ENCODE measurements around the gene PRDM16.

PRDM16 gene

DNA sequence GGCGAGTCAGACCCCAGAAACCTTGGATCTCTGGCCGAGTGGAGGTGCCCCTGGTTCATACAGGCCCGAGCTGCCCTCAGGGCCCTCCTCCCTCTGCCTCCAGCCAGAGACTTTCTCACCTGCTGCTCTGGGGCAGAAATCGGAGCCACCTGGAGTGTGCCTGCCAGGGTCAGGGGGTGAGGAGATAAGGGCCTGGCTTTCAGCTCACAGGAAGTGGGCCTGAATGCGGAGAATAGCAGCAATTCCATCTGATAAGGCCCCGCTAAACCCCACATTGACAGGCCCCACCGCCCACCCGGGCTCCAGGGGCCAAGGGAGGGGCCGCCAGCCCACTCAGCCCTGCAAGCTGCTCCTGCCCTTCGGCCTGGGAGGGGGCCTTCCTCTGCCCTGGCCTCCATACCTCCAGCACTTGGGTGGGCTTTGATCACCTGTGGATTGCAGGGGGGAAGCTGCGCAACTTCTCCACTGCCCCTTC, 261.8 kb downstream of the PRDM16 start:
- DNase-seq, result no peak

DNA sequence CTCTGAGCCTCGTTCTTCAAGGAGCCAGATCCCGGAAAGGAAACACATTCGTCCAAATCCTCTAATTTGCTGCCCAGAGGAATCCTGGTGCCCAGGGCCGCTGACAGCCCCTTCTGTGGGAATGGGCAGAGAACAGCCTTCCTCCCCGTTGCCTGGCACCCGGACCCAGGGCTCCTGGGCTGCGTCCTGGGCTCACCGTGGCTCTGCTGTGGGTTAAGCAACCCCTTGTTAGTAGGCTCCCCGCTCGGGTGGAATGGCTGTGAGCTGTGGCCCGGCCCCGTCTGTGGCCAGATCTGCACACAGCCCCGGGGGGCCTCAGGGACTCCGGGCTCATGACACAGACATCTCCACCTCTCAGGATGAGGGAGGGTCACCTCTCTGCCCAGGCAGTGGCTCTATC, 262.6 kb downstream of the PRDM16 start:
- DNase-seq, result no peak

DNA sequence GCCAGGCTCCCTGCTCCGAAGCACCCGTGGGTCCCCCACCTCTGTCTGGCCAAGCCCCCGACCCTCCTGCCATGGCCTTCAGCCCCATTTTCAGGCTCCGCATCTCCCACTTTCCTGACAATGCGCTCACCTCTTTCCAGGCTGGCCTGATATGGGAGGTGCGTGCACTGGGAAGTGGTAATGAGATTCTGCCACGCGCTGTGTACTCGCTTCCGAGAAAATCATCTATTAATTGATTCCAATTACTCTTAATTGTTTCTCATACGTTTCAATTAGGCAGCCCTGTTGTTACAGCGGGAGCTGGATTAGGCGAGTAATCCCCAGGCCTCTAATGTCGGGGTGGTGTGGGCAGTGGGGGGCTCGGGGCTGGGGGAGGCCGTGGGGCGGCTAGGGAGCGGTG, 263.0 kb downstream of the PRDM16 start:
- DNase-seq, result no peak

DNA sequence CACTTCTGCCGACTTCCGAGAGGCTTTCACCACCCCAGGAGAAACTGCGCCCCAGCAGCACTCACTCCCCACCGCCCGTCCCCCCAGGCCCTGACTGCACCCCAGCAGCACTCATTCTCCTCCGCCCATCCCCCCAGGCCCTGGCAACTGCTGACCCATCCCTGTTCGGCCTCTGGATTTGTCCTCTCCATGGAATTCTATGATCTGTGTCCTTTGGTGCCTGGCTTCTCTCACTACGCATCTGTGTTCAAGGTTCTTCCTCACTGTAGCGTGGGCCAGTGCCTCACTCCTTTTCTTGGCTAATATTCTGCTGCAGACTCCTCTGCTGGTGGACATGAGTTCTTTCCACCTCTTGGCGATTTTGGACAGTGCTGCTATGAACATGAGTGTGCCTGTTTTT, 263.7 kb downstream of the PRDM16 start:
- no peak for DNase-seq

DNA sequence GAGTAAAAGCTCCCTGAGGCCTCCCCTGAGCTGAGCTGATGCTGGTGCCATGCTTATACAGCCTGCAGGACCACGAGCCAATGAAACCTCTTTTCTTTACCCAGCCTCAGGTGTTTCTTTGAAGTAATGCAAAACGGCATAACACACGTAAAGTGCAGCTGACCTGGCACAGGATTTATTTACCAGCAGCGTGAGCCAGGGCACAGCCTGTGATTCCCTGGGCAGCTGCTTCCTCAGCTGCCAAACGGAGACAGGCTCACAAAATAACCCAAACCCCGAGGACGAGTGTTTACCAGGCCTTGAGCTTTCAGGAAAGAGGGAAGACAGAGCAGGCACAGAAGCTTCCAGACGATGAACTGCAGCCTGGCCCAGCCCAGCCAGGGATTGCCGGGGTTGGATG, 264.9 kb downstream of the PRDM16 start:
- no peak for DNase-seq

DNA sequence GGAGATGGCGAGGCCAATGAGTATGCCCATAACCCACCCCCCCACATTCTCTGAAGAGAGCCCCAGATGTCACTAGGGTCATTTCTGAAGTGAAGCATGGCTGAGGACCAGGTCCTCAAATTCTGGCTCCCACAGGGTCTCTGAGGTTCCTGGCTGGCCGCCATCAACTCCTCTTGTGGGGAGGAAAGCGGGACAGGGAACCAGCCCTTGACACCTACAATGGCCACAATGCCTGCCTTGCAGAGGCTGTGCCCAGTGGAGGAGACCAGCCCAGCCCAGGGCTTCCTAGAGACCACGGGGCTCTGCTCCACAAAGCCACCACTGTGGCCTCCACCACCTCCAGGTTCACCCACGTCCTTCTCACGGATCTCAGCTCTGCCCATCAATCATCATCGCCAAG, 265.4 kb downstream of the PRDM16 start:
- DNase-seq, result no peak

DNA sequence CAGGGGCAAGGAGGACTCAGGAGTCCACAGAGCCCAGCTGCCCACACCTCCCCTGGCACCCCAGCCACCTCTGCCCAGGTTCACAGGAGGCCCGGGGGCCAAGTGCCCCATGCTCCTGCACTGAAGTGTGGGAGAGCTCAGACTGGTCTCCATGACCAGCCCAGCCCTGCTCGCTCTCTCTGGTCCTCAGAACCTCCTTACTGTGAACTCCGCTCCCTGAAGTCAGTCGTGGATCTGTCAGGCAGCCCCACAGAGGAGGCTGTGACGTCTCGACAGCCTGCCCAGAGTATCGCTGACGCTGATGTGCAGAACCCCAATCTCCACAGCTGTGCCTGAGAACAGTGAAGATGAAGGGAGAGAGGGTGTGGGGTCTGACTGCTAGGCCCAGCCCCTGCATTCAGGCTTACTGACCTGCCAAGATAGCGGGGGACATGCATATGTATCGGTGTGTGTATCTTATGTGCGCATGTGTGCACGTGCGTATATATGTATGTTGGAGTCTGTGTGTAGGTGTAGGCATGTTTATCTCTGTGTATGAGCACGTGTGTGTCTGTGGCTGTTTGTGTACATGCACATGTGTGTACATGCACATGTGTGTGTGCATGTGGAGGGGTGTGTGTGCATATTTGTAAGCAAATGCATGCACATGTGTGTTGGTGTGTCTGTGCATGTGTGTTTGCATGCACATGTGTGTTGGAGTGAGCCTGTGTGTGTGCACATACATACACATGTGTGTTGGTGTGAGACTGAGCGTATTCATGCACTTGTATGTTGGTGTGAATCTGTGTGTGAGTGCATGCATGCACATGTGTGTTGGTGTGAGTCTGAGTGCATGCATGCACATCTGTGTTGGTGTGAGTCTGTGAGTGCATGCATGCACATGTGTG, 267.0 kb downstream of the PRDM16 start:
- DNase-seq, result no peak

DNA sequence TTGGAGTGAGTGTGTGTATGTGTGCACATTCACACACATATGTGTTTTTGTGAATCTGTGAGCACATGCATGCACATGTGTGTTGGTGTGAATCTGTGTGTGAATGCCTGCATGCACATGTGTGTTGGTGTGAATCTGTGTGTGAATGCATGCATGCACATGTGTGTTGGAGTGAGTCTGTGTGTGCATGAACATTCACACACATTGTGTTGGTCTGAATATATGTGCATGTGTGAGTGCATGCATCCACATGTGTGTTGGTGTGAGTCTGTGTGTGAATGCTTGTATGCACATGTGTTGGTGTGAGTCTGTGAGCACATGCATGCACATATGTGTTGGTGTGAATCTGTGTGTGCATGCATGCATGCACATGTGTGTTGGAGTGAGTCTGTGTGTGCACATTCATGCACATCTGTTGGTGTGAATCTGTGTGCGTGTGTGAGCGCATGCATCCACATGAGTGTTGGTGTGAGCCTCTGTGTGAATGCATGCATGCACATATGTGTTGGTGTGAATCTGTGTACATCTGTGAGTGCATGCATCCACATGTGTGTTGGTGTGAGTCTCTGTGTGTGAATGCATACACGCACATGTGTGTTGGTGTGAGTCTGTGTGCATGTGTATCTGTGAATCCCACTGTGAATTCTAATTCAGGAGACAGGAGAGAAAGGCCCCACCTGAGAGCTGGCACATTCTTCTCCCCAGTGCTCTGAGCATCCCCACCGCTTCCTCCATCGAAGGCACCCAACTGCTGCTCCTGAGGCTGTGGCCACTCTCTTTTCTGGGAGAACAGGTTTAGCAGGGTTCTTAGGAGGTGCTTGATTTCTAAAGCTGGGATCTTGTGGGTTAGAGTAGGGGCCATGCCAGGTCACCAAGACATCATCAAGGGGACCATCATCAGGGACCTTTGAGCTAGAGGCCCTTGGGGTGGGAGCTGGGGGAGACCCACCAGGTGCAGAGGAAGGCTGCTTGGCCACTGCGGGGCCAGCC, 267.9 kb downstream of the PRDM16 start:
- no peak for DNase-seq

DNA sequence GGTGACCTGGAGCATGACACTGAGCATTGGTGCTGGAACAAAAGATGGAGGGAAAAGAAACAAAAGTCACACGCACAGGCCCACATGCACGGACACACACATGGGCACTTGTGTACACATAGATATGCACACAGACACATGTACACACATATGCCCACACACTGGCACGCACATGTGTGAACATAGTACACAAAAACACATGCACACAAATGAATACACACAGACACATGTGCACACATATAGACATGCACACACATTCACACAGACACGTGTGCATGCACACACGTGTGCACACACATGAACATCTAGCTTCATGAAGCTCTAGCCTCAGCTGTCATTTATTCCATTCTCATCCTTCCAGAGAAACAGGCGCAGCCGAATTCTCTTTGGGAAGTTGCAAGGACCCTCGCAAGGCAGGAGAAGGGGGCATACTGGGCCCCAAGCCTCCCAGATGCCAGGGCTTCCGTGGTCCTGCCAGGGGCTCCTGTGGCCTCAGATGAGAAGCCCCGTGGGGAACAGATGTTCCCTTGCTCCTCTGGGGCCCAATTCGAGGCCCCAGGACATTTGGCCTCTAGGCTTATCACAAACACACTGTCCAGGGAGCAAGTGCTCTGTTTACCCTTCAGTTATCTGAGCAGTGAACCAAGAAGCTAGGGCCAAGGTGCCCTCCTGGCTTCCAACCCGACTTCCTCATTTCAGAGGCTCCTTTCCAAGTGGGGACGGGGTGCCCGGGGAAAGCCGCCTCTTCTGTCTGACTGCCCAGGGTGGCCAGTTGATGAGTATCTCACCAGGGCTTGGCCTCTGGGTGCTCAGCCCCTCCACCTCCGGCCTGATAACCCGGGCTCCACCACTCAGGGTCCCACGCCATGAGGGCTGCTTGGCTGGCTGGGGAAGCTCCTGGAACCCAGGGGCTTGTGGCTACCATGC, 269.1 kb downstream of the PRDM16 start:
- DNase-seq, result no peak

DNA sequence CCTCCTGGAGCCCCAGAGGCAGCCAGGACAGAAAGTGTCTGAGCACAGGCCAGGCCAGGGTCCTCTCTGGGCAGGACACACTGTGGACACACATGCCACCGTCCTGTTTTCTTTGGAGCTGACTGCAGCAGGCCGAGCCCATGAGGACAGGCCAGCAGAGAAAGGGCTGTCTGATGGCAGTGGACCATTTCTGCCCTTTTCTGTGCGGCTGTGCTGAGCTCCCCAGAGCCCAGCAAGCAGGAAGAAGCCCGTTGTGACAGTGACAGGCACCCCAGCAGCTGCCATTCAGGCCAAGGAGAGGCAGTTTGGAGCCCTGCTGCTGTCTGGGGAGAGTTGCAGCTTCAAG, 269.7 kb downstream of the PRDM16 start:
- DNase-seq, result no peak

DNA sequence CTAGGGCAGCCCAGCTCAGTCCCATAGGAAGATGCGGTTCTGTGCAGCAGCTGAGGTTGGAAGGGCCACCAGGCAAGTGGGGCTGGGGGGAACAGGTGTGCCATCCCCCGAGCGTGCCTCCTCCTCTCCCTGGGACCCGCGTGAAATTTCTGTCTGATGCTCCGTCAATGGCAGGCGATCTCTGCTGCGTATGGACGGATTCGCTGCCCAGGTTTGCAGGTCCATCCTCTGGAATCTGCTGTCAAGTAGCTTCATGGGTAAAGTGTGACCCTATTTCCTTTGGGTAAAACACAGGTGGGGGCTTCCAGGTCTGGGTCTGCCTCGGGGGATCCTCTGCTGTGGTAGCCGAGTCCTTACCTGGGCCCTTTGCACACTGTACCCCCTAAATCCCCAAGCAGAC, 270.9 kb downstream of the PRDM16 start:
- no peak for DNase-seq

DNA sequence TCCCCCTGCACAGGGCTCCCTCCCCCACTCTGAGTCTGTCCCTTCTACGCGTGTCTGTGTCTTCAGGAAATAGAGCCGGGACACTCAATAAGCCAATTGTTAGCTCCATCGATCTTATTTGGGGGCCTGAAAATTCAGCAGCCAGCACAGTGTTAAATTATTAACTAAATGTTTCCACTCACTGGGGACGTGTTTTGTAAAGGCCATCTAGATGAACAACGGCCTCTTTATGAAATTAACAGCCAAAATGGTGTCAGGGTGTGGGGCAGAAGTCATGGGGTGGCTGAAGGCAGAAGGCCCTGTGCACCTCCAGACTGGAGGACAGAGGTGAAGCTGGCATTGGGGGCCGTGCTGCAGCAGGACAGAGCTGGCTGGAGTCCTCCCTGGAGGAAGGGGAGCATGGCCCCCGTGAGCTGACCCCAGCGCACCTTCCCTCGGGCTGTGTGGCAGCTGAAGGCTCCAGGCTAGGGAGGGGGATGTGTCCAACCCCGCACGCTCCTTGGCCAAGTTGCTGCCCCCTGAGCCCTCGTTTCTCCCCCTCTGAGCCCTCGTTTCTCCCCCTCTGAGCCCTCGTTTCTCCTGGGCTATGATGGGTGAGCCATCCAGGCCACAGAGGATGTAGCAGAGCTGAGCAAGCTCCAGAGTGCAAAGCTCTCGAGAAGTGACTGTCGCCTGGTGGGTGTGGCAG, 271.7 kb downstream of the PRDM16 start:
- no peak for DNase-seq

DNA sequence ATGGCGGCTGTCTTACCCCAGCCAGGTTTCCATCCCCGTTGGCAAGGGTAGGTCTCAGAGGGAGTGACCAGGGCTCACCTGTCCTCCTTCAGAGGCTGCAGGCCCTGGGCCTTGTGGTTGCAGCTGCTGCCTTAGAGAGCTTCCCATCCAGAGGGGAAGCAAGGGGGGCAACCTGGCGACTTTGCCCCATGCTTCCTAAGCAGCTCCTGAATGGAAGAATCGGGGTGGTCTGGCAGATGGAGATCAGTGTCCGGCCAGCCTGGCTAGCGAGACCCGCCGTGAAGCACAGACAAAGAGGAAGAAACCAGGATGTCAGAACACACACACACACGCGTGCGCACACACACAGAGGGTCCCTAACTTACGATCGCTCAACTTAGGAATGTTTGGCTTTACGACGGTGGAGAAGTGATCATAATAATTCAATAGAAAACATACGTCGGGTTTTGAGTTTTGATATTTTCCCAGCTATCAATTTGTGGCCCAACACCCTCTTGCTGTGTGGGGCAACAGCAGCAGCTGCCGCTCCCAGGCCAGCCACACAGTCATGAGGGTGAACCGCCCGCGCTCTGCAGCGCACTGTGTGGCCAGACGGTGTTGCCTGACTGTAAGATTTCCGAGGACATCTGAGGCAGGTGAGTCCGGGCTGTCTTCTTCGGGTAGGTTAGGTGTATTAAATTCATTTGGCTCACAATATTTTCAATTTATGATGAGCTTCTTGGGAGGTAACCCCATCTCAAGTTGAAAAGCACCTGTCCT, 272.4 kb downstream of the PRDM16 start:
- DNase-seq, result no peak

DNA sequence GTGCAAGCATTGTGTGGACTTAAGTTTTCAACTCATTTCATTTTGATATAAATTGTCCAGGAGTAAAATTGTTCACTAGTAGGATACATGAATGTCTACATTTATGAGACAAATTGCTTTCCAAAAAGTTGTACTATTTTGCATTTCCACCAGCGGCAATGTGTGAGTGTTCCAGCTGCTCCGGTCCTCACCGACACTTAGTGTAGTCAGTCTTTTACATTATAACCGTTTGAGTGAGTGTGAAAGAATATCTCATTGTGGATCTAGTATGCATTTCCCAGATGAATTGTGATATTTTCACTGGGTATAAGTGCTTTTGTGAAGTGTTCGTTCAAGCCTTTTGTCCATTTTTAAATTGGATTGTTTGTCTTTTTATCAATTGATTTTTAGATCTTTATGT, 274.0 kb downstream of the PRDM16 start:
- no peak for DNase-seq

DNA sequence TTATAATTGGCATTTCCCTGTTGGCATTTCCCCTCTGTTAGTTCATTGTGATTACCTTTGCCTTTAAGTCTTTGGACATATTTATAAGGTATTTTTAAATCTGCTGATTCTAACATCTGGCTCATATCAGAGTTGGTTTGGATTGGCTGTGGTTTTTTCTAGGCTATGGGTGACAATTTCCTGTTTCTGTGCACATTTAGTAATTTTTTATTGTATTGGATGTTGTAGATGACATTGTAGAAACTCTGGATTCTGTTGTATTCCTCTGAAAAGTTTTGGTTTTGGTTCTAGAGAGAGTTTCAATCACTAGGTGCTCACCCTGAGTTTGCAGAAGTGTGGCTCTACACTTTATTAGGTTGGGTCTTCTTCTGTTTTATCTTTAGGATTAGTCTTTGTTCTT, 275.4 kb downstream of the PRDM16 start:
- no peak for DNase-seq

DNA sequence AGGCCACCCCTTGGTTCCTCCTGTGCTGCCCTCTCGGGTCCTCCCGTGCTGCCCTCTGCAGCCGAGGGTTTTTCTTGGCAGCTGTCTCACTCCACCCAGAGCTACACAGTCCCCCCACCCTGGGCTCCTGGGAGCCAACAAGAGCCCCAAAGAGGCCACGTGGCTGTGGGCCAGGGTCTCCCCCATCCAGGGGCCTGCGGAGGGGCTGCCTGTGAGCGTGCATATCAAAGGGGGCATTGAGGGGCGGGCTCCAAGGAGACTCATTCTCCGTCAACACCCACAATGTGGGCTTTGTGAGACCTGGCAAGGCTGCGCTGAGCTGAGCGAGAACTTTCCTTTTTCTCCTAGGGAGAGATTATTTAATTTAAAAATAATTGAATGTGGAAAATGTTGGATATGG, 276.8 kb downstream of the PRDM16 start:
- no peak for DNase-seq

DNA sequence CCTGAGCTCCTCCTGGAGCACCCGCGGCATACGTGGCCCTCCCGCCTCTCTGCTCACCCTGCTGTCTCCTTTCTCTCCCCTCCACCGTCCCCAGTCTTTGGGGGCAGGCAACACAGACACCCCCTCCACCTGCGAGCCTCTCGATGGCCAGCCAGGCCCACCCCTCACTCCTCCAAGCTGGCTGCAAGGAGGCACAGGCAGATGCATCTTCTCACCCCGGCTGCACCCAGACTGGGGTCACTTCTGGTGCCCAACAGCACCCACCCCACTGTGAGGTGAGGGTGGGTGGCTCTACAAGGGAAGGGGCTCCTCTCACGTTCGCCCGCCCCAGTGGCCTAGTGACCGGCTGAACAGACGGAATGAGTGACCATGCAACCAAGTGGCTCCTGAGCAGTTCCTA, 277.5 kb downstream of the PRDM16 start:
- no peak for DNase-seq

DNA sequence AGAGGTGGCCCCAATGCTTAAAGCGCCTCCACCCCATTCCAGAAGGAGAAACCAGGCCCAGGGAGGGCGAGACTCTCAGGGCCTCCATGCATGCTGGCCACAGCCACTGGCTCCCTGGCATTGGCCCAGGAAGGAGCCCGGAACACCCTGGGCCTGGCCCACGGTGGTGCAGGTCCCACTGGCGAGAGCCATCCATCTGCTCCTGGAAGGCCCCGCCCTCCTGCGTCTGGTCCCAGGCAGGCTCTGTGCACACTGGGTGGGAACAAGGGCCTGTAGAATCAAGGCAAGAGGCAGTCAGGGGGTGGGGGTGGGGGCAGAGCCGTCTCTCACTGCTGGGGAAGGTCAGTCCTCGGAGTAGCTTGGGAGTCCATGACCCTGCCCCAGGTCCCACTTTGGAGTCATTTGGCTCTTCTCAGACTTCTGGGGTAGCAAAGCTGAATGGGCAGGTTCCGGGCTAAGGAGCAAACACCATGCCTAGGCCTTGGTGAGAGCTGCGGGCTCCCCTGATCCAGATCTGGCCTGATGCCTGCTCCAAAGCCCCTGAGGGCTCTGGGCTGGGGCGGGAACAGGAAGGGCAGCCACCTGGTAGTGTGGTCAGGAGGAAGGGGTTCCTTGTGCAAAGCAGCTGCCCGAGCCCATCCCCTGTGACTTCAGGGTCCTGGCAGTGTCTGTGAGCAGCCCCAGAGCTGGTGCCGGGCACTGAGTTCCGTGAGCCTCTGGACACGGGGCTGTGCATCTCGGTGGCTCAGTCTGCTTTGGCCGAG, 278.4 kb downstream of the PRDM16 start:
- DNase-seq, result no peak

DNA sequence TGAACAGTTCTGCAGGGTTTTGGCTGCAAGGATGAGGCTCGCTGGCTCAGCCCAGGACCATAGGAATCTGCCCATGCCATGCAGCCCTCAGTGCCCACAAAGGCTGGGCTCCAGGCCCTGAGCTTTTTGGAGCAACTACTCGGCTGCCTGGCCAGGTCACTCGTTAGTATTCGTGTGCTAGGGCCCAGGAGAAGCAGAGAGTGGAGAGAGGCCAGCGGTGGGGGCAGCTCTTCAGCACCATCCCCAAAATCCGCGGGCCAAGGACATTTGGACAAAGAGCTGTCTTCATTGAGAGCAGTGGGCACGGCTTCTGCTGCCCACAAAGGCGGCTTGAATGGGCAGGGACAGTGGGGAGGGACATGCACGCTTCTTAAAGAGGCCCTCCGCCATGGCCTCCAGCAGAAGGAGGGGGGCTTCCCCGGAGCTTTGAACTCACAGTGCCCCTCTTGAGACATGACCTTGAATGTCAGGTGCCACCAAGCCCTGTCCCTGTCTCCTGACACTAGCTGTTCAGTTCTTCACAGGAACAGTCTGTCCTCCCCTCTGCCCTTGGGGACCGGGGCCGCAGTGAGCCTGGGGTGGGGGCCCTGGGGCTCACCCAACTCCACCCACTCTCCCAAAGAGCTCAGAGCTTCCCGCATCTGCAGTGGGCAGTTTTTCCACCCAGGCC, 279.3 kb downstream of the PRDM16 start:
- no peak for DNase-seq

Measured in NCI-H1417 (cell line).